SJSA1 (cell line): ENCODE measurements around the gene SBF2. TPM values are rescaled to one million over a fixed set of nuclear protein-coding genes. Genes with fewer than 3 reads are reported as not detected.

ENCODE experiments used
- DNase-seq, 2 experiments: peaks; one replicate each; pipeline ENCODE4 v3.0.0-alpha.2; 2015 to 2020; ENCODE audit warnings: low spot score in 2 of 2, low read depth in 1 of 2
- H3K27ac ChIP-seq: fragments of 250-450 bp; sonication (Bioruptor Pico); 2 replicates; pipeline ENCODE4 v1.5.1; 2020; ENCODE audit warnings: mild to moderate bottlenecking, moderate library complexity
- H3K27me3 ChIP-seq: fragments of 250-450 bp; sonication (Bioruptor Pico); replicated peaks from 2 replicates; pipeline ENCODE4 v1.5.1; 2020; ENCODE audit warnings: mild to moderate bottlenecking, moderate library complexity
- H3K36me3 ChIP-seq: fragments of 250-450 bp; sonication (Bioruptor Pico); 2 replicates; pipeline ENCODE4 v1.5.1; 2020; ENCODE audit warnings: mild to moderate bottlenecking
- H3K4me1 ChIP-seq: fragments of 250-450 bp; sonication (Bioruptor Pico); replicated peaks from 2 replicates; pipeline ENCODE4 v1.6.1; 2021; ENCODE audit warnings: mild to moderate bottlenecking
- H3K4me3 ChIP-seq: fragments of 250-450 bp; sonication (Bioruptor Pico); 2 replicates; pipeline ENCODE4 v1.5.1; 2020; ENCODE audit warnings: mild to moderate bottlenecking
- H3K9me3 ChIP-seq: fragments of 250-450 bp; sonication (Bioruptor Pico); replicated peaks from 2 replicates; pipeline ENCODE4 v1.5.1; 2020; ENCODE audit warnings: mild to moderate bottlenecking
- total RNA-seq: library from RNA; depleted of rRNA; stranded (reverse); fragments of >200 nt; shearing (Covaris generic); gene quantifications from 2 replicates; pipeline ENCODE4 v1.2.3, GENCODE V29; 2014

The SBF2 gene
- total RNA-seq, 1 experiment from 2014 or later = 29.7 TPM

DNA sequence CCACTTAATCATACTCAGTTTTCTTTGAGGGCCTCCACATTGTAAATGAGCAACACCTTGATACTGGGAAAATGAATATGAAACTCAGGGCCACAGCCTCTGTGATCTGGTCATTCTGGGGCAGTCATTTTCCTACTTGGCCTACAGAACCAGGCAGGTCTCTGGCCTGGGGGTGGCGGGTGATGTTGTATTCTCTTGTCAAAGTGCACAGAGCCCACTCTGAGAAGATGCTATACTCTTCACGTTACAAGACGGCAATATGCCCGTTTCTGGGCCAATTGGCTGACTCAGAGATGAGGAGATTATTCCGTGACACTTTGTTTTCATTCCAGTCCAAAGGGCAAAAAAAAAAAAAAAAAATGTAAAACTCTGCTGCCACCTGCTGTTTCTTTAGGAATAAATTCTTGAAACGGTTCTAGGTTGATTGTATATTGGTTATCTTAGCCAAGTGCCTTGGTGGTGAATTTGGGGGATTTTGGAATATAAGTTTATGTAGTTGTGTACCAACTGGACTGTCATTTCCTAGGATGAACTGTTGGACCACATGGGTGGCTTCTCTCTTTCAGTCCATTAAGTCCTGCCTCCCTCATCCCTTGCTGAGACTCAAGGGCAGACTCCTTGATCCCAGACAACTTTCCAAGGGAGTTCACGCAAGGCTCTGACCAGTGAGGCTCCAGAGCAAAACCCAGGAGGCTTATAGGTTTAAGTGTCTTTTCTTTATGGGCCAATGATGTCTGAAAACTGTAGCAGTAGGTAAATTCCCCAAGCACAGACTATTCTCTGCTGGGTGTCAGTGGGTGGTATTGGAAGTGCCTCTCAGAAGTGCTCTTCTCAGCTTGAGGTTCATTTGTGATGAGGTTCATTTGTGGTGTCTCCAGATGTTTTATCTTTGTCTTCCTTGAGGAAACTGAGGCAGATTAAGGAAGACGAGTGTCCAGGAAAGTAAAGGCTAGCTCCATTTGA is 29.1 kb upstream of the SBF2 start:
- Histone ChIP-seq H3K9me3 (no peaks in the 10 kb centered on the region), H3K27ac (0 out of 2 replicates have a peak overlapping the region, but pooled peaks have one; percentile 25), H3K36me3 (no peaks in the 10 kb centered on the region), H3K27me3 (no peaks in the 10 kb centered on the region), H3K4me3 (no peak overlapping the region), H3K4me1 (peaks cover 61% of the 10 kb centered on the region)
- DNase-seq = peak; percentile 69 to 80

- Histone ChIP-seq H3K4me1 (peaks cover 61% of the 10 kb centered on the region), H3K27ac (0 out of 2 replicates have a peak overlapping the region, but pooled peaks have one; percentile 25), H3K27me3 (no peaks in the 10 kb centered on the region), H3K36me3 (no peaks in the 10 kb centered on the region), H3K9me3 (no peaks in the 10 kb centered on the region), H3K4me3 (no peak overlapping the region)
- DNase-seq = no peak
Observed at GRCh38 chr11:10322401-10322800, 28.4 kb upstream of the SBF2 start.

DNA sequence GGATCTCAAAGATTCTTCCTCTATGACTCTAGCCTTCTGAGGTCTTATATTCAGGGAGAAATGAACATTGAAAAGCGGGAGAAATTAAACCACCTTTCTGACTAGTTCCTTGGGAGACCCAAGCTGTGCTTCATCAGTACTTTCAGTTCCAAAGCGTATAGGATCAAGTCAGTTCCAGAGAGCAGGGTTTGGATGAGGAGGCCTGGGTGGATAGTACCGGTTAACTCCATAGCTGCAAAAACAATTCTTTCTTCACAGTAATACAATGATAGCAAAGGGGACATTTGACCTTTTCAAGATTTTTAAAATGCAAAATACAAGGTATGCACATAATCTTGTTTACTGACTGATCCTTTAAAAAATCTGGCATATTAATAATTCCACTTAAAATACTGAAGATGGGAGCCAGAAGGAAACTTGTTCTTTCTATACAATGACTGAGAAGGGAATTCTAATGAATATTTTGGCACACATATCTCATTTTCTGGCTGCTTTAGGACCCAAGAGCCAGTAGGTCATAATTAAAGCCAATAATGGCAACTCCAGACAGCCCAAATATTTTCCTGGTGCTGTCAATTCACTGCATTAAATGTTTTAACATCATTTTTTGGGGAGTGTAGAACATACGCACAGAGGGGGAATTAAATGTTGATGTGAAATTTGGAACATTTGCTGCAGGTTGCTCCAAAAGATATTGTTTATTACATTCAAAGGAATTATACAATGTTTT is 26.9 kb upstream of the SBF2 start:
- no peak overlapping the region for H3K4me3 ChIP-seq
- no peaks in the 10 kb centered on the region for H3K36me3 ChIP-seq
- no peaks in the 10 kb centered on the region for H3K9me3 ChIP-seq
- no peak overlapping the region for H3K27ac ChIP-seq
- peaks cover 56% of the 10 kb centered on the region for H3K4me1 ChIP-seq
- no peaks in the 10 kb centered on the region for H3K27me3 ChIP-seq
- DNase-seq = no peak

DNA sequence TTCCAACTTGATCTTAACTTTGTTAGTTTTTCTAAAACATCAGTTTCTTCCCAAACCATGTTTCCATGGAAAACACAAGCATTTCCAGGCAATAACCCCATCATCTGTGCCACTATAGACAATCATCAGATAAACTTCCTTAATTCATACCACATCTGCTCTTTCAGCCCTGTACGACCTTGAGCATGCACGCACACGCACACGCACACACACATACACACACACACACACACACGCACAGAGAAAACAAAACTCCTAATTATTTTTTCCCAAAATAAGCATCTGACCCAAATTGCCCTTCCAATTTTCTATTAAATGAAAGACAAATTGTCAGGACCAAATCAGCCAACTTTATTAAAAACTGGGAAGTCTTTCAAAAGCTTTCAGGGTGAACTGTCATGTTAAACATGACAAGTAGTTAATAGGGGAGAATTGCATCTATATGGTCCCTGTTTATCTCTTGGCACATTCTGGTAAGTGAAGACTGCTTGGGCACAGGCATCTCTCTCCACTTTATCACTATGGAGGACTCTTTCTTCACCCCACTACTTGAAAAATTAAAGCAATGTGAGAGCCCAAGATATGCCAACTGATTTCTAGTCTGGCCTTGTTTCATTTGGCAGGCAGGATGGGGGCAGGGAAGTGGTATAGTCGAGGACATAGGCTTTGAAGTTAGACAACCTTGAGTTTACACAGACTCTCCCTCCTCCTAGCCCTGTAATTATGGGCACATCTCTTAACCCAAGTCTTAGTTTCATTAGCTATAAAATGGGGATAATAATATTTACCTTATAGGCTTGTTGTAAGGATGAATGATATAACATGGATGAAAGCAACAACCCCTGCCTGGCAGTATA is 25.9 kb upstream of the SBF2 start:
- Histone ChIP-seq H3K36me3 (no peaks in the 10 kb centered on the region), H3K27ac (no peak overlapping the region), H3K4me3 (no peak overlapping the region), H3K4me1 (peaks cover 46% of the 10 kb centered on the region), H3K27me3 (no peaks in the 10 kb centered on the region), H3K9me3 (no peaks in the 10 kb centered on the region)
- no peak for DNase-seq

GRCh38 chr11:10318527-10318802 is 24.4 kb upstream of the SBF2 start:
- no peak overlapping the region for H3K4me3 ChIP-seq
- DNase-seq = no peak
- H3K4me1 ChIP-seq = peaks cover 35% of the 10 kb centered on the region
- no peak overlapping the region for H3K27ac ChIP-seq
- no peaks in the 10 kb centered on the region for H3K9me3 ChIP-seq
- no peaks in the 10 kb centered on the region for H3K36me3 ChIP-seq
- H3K27me3 ChIP-seq = no peaks in the 10 kb centered on the region

DNA sequence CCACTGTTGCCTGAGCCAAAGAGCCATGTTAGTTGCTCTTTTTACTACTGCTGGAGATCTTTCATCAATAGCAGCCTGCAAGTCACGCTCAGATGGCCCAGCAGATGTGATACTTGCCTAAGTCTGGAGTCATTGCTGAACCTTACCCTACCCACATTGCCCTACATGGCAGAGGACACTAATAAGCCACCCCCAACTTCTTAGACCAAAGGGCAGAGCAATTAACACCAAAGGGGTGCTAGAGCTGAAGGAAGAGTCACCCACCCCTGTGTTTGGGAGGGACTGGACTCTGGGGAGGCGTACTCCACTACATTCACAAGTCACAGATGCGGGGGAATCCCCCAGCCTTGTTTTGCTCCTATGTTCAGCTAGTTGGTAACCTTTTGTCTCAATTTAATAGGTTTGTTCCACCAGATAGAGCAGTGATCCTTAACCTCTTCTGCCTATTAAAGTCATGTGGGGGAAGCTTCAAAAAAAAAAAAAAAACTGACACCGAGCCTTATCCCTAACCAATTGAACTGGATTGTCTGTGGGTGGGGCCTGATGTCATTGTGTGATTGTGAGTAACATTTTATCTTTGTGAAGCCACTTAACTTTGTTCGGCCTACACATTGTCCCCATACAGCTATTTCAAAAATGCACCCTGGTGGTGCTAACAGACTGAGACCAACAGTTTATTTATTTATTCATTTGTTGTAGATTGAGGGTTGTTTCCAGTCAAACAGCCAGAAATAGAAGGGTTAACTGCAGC is 23.9 kb upstream of the SBF2 start:
- Histone ChIP-seq H3K27ac (no peak overlapping the region), H3K27me3 (no peaks in the 10 kb centered on the region), H3K36me3 (no peaks in the 10 kb centered on the region), H3K9me3 (no peaks in the 10 kb centered on the region), H3K4me1 (peaks cover 30% of the 10 kb centered on the region), H3K4me3 (no peak overlapping the region)
- no peak for DNase-seq

- Histone ChIP-seq H3K9me3 (no peaks in the 10 kb centered on the region), H3K36me3 (no peaks in the 10 kb centered on the region)
- DNase-seq = no peak
Observed at GRCh38 chr11:10317151-10317755, 23.2 kb upstream of the SBF2 start.

GRCh38 chr11:10315083-10315482 is 21.1 kb upstream of the SBF2 start:
- Histone ChIP-seq H3K27me3 (no peaks in the 10 kb centered on the region), H3K9me3 (no peaks in the 10 kb centered on the region), H3K36me3 (no peaks in the 10 kb centered on the region), H3K27ac (no peak overlapping the region), H3K4me1 (peaks cover 24% of the 10 kb centered on the region), H3K4me3 (no peak overlapping the region)
- no peak for DNase-seq

More at GRCh38 chr11:10317151-10317755, 23.2 kb upstream of the SBF2 start:
- Histone ChIP-seq H3K27ac (0 out of 2 replicates have a peak overlapping the region, but pooled peaks have one; percentile 12), H3K4me1 (peaks cover 24% of the 10 kb centered on the region), H3K4me3 (no peak overlapping the region), H3K27me3 (no peaks in the 10 kb centered on the region)

GRCh38 chr11:10314199-10315072 is 20.4 kb upstream of the SBF2 start:
- no peaks in the 10 kb centered on the region for H3K27me3 ChIP-seq
- no peaks in the 10 kb centered on the region for H3K9me3 ChIP-seq
- no peak overlapping the region for H3K27ac ChIP-seq
- no peak for DNase-seq
- no peak overlapping the region for H3K4me3 ChIP-seq
- H3K36me3 ChIP-seq = no peaks in the 10 kb centered on the region
- H3K4me1 ChIP-seq = peaks cover 30% of the 10 kb centered on the region

GRCh38 chr11:10311802-10312201 is 17.8 kb upstream of the SBF2 start:
- Histone ChIP-seq H3K4me3 (no peak overlapping the region), H3K9me3 (no peaks in the 10 kb centered on the region), H3K27me3 (no peaks in the 10 kb centered on the region), H3K36me3 (no peaks in the 10 kb centered on the region), H3K4me1 (peaks cover 38% of the 10 kb centered on the region), H3K27ac (no peak overlapping the region)
- no peak for DNase-seq

- Histone ChIP-seq H3K27ac (no peak overlapping the region), H3K36me3 (no peaks in the 10 kb centered on the region), H3K9me3 (no peaks in the 10 kb centered on the region), H3K27me3 (no peaks in the 10 kb centered on the region), H3K4me3 (no peak overlapping the region), H3K4me1 (peaks cover 38% of the 10 kb centered on the region)
- DNase-seq = no peak
Observed at GRCh38 chr11:10310301-10310841, 16.4 kb upstream of the SBF2 start.
